IMR-90 (cell line): ENCODE measurements around the gene HTT. TPM values are rescaled to one million over a fixed set of nuclear protein-coding genes. Genes with fewer than 3 reads are reported as not detected.

Source experiments
- ATAC-seq: fragments of 200-7000 bp; cut with Tn5 transposase; 2 replicates; pipeline ENCODE4 v1.9.1; 2020; ENCODE audit warnings: low read depth, mild to moderate bottlenecking, moderate library complexity
- BruUV-seq: library from RNA; stranded (reverse); fragments of 400-500 nt; replicated peaks from 2 replicates; lab custom pipeline; 2021; lab: Mats Ljungman, UMichigan
- CTCF ChIA-PET: fragments of 300-600 bp; formaldehyde crosslinking; extraction: SDS; loops from one replicate; lab custom pipeline; 2021; ENCODE audit warnings: antibody characterized with exemption; lab: Yijun Ruan, JAX
- POLR2A ChIA-PET: fragments of 300-600 bp; sonication (Branson Sonifier 250); formaldehyde crosslinking; loops from one replicate; lab custom pipeline; 2022; ENCODE audit warnings: antibody characterized with exemption; ENCODE audit not compliant: unreplicated experiment; lab: Charles Lee
- DNase-seq: peaks from one replicate; pipeline ENCODE4 v3.0.0; 2013
- H2AFZ ChIP-seq: replicated peaks from 2 replicates; pipeline ENCODE3; 2013; ENCODE audit warnings: low read length, mild to moderate bottlenecking; ENCODE audit not compliant: poor library complexity
- H2AK5ac ChIP-seq: 2 replicates; pipeline ENCODE4 v1.6.1; 2013; ENCODE audit warnings: low read depth, low read length, inconsistent platforms
- H2AK9ac ChIP-seq: replicated peaks from 2 replicates; pipeline ENCODE3; 2013; ENCODE audit warnings: mild to moderate bottlenecking, low read depth, low read length, moderate library complexity; ENCODE audit not compliant: poor library complexity
- H2BK120ac ChIP-seq: 2 replicates; pipeline ENCODE4 v1.6.1; 2013; ENCODE audit warnings: low read depth, low read length, inconsistent platforms
- H2BK15ac ChIP-seq: 3 replicates; pipeline ENCODE4 v1.6.1; 2013; ENCODE audit warnings: low read depth, low read length, inconsistent platforms
- H2BK20ac ChIP-seq: 2 replicates; pipeline ENCODE4 v1.6.1; 2013; ENCODE audit warnings: low read depth, mild to moderate bottlenecking, inconsistent platforms, low read length, moderate library complexity
- H2BK5ac ChIP-seq: 2 replicates; pipeline ENCODE4 v1.6.1; 2013; ENCODE audit warnings: mild to moderate bottlenecking, low read depth, low read length, inconsistent platforms; ENCODE audit not compliant: poor library complexity, severe bottlenecking
- H3K14ac ChIP-seq: replicated peaks from 2 replicates; pipeline ENCODE4 v1.6.1; 2013; ENCODE audit warnings: low read depth, low read length, inconsistent platforms
- H3K18ac ChIP-seq: 2 replicates; pipeline ENCODE4 v1.6.1; 2013; ENCODE audit warnings: low read depth, low read length, control low read depth
- H3K23ac ChIP-seq: 2 replicates; pipeline ENCODE4 v1.6.1; 2013; ENCODE audit warnings: low read depth, low read length, inconsistent platforms
- H3K27ac ChIP-seq: 2 replicates; pipeline ENCODE4 v1.5.1; 2013; ENCODE audit warnings: mild to moderate bottlenecking, control low read depth, low read length; ENCODE audit not compliant: insufficient read depth
- H3K27me3 ChIP-seq: 2 replicates; pipeline ENCODE4 v1.6.1; 2013; ENCODE audit warnings: low read length; ENCODE audit not compliant: control insufficient read depth, insufficient read depth
- H3K36me3 ChIP-seq: 2 replicates; pipeline ENCODE4 v1.6.1; 2013; ENCODE audit warnings: low read length, mixed read lengths; ENCODE audit not compliant: control insufficient read depth, insufficient read depth
- H3K4ac ChIP-seq: 2 replicates; pipeline ENCODE4 v1.6.1; 2013; ENCODE audit warnings: low read depth, low read length, inconsistent platforms
- H3K4me1 ChIP-seq: 2 replicates; pipeline ENCODE4 v1.6.1; 2013; ENCODE audit warnings: low read length, mixed read lengths; ENCODE audit not compliant: control insufficient read depth, insufficient read depth
- H3K4me2 ChIP-seq: 2 replicates; pipeline ENCODE4 v1.6.1; 2013; ENCODE audit warnings: low read depth, mild to moderate bottlenecking, control low read depth, low read length, moderate library complexity
- H3K4me3 ChIP-seq: 2 replicates; pipeline ENCODE4 v1.5.1; 2013; ENCODE audit warnings: low read depth, mild to moderate bottlenecking, control low read depth, low read length, moderate library complexity; ENCODE audit not compliant: insufficient read depth
- H3K56ac ChIP-seq: 2 replicates; pipeline ENCODE4 v1.6.1; 2013; ENCODE audit warnings: low read length, inconsistent platforms; ENCODE audit not compliant: insufficient read depth; ENCODE audit errors: extremely low read depth
- H3K79me1 ChIP-seq, 2 experiments: 2 replicates each; pipeline ENCODE4 v1.6.1; 2013; ENCODE audit warnings: low read length in 2 of 2, inconsistent platforms in 1 of 2, low read depth in 1 of 2
- H3K9ac ChIP-seq: 2 replicates; pipeline ENCODE4 v1.6.1; 2013; ENCODE audit warnings: low read depth, low read length, control low read depth
- H3K9me1 ChIP-seq: 2 replicates; pipeline ENCODE4 v1.6.1; 2013; ENCODE audit warnings: low read length, inconsistent platforms; ENCODE audit not compliant: insufficient read depth
- H3K9me3 ChIP-seq: 2 replicates; pipeline ENCODE4 v1.6.1; 2013; ENCODE audit warnings: low read length; ENCODE audit not compliant: control insufficient read depth, insufficient read depth
- H4K20me1 ChIP-seq: 2 replicates; pipeline ENCODE4 v1.6.1; 2013; ENCODE audit warnings: low read length, inconsistent platforms; ENCODE audit not compliant: insufficient read depth
- H4K5ac ChIP-seq: 2 replicates; pipeline ENCODE4 v1.6.1; 2013; ENCODE audit warnings: mild to moderate bottlenecking, low read depth, low read length, control low read depth
- H4K8ac ChIP-seq, 2 experiments: 2 replicates each; pipeline ENCODE4 v1.6.1; 2013; ENCODE audit warnings: low read depth in 2 of 2, low read length in 2 of 2, control low read depth in 1 of 2, inconsistent platforms in 1 of 2
- H4K91ac ChIP-seq: 2 replicates; pipeline ENCODE4 v1.6.1; 2013; ENCODE audit warnings: low read depth, low read length, inconsistent platforms; ENCODE audit not compliant: insufficient read depth
- BHLHE40 ChIP-seq: fragments of 150-350 bp; IDR thresholded peaks from 2 replicates; pipeline ENCODE4 v1.6.1; 2016; ENCODE audit warnings: mild to moderate bottlenecking, low read depth, low read length
- CEBPB ChIP-seq: IDR thresholded peaks from 2 replicates; pipeline ENCODE4 v1.6.1; 2012; ENCODE audit warnings: low read depth, low read length, improper control_type of control experiment
- CHD1 ChIP-seq: IDR thresholded peaks from 2 replicates; pipeline ENCODE4 v1.6.1; 2012; ENCODE audit warnings: low read depth, low read length, improper control_type of control experiment
- ELK1 ChIP-seq: fragments of 150-350 bp; IDR thresholded peaks from 2 replicates; pipeline ENCODE4 v1.6.1; 2016; ENCODE audit warnings: low read depth, mild to moderate bottlenecking, low read length, moderate library complexity, borderline replicate concordance
- FOS ChIP-seq: fragments of 150-350 bp; IDR thresholded peaks from 2 replicates; pipeline ENCODE4 v1.6.1; 2016; ENCODE audit warnings: low read depth, low read length
- MAFK ChIP-seq: IDR thresholded peaks from 2 replicates; pipeline ENCODE4 v1.6.1; 2012; ENCODE audit warnings: low read depth, low read length, improper control_type of control experiment
- MAZ ChIP-seq: IDR thresholded peaks from 2 replicates; pipeline ENCODE4 v1.6.1; 2012; ENCODE audit warnings: low read depth, mild to moderate bottlenecking, low read length, improper control_type of control experiment, moderate library complexity, borderline replicate concordance
- MXI1 ChIP-seq: IDR thresholded peaks from 2 replicates; pipeline ENCODE4 v1.6.1; 2012; ENCODE audit warnings: low read depth, mild to moderate bottlenecking, low read length, moderate library complexity, borderline replicate concordance
- POLR2A ChIP-seq: IDR thresholded peaks from 2 replicates; pipeline ENCODE4 v1.6.1; 2012; ENCODE audit warnings: mild to moderate bottlenecking, low read depth, low read length
- RCOR1 ChIP-seq: IDR thresholded peaks from 2 replicates; pipeline ENCODE4 v1.6.1; 2012; ENCODE audit warnings: mild to moderate bottlenecking, low read length, improper control_type of control experiment; ENCODE audit not compliant: insufficient replicate concordance
- RFX5 ChIP-seq: IDR thresholded peaks from 2 replicates; pipeline ENCODE4 v1.8.0; 2012; ENCODE audit warnings: low read depth, mild to moderate bottlenecking, low read length, moderate library complexity
- SMC3 ChIP-seq: fragments of 150-350 bp; IDR thresholded peaks from 2 replicates; pipeline ENCODE4 v1.6.1; 2016; ENCODE audit warnings: low read depth, mild to moderate bottlenecking, antibody characterized with exemption, low read length, moderate library complexity
- WGBS, 2 experiments: methylation state at CpG; one replicate each; pipeline versions ENCODE4 v1.1.5 to v1.1.7; 2013; ENCODE audit warnings: missing lambda C conversion rate in 2 of 2; ENCODE audit not compliant: insufficient read length in 1 of 2; ENCODE audit errors: extremely low coverage in 2 of 2; 5-methylcytosine and 5-hydroxymethylcytosine counted together
- dilution Hi-C: fragments of 300-500 bp; cut with HindIII; formaldehyde crosslinking; loops from one replicate; pipeline ENCODE4 v1.14.3; 2018; ENCODE audit warnings: low sequenced_read_pairs; ENCODE audit not compliant: unreplicated experiment
- in situ Hi-C: fragments of 300-500 bp; cut with MboI; formaldehyde crosslinking; loops from 3 replicates; pipeline ENCODE4 v1.14.3; 2019; ENCODE audit warnings: low sequenced_read_pairs, inconsistent platforms, mixed read lengths
- intact Hi-C: fragments of 100-400 bp; cut with micrococcal nuclease; formaldehyde crosslinking; loops from 2 replicates; pipeline ENCODE4 v1.10.0; 2022
- polyA plus RNA-seq, 3 experiments: library from polyadenylated mRNA; depleted of rRNA; stranded (reverse); fragments of >200 nt; gene quantifications; 2 replicates each; pipeline ENCODE4 v1.2.3, GENCODE V29; 2012; ENCODE audit warnings: low replicate concordance in 1 of 3
- total RNA-seq: library from RNA; depleted of rRNA; stranded (reverse); fragments of >200 nt; gene quantifications from 2 replicates; pipeline ENCODE4 v1.2.3, GENCODE V29; 2012
- TF ChIP-seq, protein P1 (sequence below): fragments of 150-350 bp; IDR thresholded peaks from 2 replicates; pipeline ENCODE4 v1.6.1; 2017; ENCODE audit warnings: mild to moderate bottlenecking, antibody characterized with exemption, low read length, low read depth
- TF ChIP-seq, protein P2 (sequence below): conservative IDR thresholded peaks from 2 replicates; pipeline ENCODE4 v1.5.1; 2012; ENCODE audit warnings: mild to moderate bottlenecking, low read depth, low read length, improper control_type of control experiment

The HTT gene
- total and polyA plus RNA-seq, 2 of the 4 experiments (the other 2 are of a cell fraction) = 11.6 to 14.3 TPM

DNA sequence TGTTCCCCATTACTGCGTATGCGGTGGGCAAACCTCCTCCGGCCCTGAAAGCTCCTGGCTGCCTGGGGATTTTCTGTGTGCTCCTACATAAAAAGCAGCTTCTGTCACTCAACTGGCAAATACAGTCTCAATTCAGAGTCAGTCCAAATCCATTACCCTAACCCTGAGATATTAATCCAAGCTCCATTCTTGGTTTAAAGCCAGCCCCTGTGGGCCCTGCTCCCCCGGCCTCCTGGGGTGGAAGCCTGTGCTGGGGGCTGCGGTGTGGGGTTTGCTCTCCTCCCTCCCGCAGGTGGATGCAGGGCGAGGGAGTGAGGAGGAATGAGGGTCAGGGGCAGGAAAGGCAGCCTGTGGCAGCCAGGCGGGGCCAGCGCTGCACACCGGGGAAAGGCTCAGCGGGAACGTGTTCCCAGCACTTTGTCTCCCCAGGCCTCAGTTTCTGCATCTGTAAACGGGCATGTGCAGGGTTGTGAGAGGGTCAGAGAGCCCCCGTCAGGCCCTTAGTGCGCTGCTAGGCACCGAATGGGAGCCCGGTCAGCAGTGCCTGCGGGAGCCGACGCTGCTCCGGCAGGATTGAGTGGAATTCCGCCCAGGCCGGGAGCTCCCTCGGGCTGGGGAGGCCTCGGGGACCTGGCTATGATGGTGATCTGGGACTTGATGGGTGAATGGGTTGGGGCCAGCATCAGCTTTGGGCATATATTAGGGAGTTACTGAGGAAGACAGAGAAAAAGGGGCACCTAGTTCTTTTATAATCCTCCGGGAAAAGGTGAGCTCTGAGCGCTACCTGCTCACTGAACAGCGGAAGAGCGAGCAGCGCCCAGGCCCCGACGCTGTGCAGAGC lies 212.1 kb downstream of the HTT start:
- Histone ChIP-seq H4K8ac (no peak overlapping the region), H2AK9ac (peak overlapping the region; percentile 50), H2BK20ac (no peak overlapping the region), H3K27ac (no peak overlapping the region), H3K23ac (no peak overlapping the region), H3K4me2 (no peak overlapping the region), H3K9ac (no peak overlapping the region), H3K4me1 (peaks cover 2% of the 10 kb centered on the region; the same call in 1 of the 2 replicates), H2AFZ (no peak overlapping the region), H3K27me3 (peaks cover 9% of the 10 kb centered on the region; the same call in 1 of the 2 replicates), H3K14ac (no peak overlapping the region), H3K9me1 (peaks cover 2% of the 10 kb centered on the region; the same call in 1 of the 2 replicates), H3K79me1 (peaks cover 0 to 4% of the 10 kb centered on the region in 2 experiments; a peak in 2 of 4 replicates), H3K18ac (no peak overlapping the region), H3K56ac (no peak overlapping the region), H4K5ac (no peak overlapping the region), H3K4ac (no peak overlapping the region), H2BK15ac (no peak overlapping the region), H3K36me3 (no peaks in the 10 kb centered on the region), H2BK5ac (no peak overlapping the region), H4K20me1 (no peaks in the 10 kb centered on the region), H4K91ac (no peak overlapping the region), H3K4me3 (no peak overlapping the region), H2AK5ac (no peak overlapping the region), H2BK120ac (no peak overlapping the region), H3K9me3 (peaks cover 2% of the 10 kb centered on the region)
- ATAC-seq (no peak), DNase-seq (no peak)
- dilution Hi-C loops (no loop called here), intact Hi-C loops (no loop called here), in situ Hi-C loops (no loop called here)
- POLR2A ChIA-PET = no interaction called here
- 82% methylated on average over 10 of the region's 32 CpGs; no CpG with 5 or more reads in 1 of the 2 experiments for WGBS, 2 experiments
- BruUV-seq = no TSS peak
- CTCF ChIA-PET = interaction anchor here (1.0 kb wide), 1 partner anchor 10 kb away, joined by 3 read pairs; no protein-coding TSS in a partner anchor
- TF ChIP-seq POLR2A = no peak
- TF ChIP-seq MXI1 = no peak
- TF ChIP-seq, protein P1, sequence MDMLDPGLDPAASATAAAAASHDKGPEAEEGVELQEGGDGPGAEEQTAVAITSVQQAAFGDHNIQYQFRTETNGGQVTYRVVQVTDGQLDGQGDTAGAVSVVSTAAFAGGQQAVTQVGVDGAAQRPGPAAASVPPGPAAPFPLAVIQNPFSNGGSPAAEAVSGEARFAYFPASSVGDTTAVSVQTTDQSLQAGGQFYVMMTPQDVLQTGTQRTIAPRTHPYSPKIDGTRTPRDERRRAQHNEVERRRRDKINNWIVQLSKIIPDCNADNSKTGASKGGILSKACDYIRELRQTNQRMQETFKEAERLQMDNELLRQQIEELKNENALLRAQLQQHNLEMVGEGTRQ = no peak
- no peak for TF ChIP-seq SMC3
- no peak for TF ChIP-seq MAFK
- no peak for TF ChIP-seq RFX5
- no peak for TF ChIP-seq FOS
- TF ChIP-seq CHD1 = no peak
- TF ChIP-seq MAZ = no peak
- TF ChIP-seq CEBPB = no peak
- no peak for TF ChIP-seq RCOR1
- no peak for TF ChIP-seq ELK1
- TF ChIP-seq BHLHE40 = no peak
- TF ChIP-seq, protein P2, sequence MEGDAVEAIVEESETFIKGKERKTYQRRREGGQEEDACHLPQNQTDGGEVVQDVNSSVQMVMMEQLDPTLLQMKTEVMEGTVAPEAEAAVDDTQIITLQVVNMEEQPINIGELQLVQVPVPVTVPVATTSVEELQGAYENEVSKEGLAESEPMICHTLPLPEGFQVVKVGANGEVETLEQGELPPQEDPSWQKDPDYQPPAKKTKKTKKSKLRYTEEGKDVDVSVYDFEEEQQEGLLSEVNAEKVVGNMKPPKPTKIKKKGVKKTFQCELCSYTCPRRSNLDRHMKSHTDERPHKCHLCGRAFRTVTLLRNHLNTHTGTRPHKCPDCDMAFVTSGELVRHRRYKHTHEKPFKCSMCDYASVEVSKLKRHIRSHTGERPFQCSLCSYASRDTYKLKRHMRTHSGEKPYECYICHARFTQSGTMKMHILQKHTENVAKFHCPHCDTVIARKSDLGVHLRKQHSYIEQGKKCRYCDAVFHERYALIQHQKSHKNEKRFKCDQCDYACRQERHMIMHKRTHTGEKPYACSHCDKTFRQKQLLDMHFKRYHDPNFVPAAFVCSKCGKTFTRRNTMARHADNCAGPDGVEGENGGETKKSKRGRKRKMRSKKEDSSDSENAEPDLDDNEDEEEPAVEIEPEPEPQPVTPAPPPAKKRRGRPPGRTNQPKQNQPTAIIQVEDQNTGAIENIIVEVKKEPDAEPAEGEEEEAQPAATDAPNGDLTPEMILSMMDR = no peak
